Measurements from ENCODE around the gene NAV1.
"Not testable (repeated sequence)": the region's sequence is repeated elsewhere in the genome, so short reads cannot be mapped to it uniquely, and the experiment has no call there.

The NAV1 gene, protein sequence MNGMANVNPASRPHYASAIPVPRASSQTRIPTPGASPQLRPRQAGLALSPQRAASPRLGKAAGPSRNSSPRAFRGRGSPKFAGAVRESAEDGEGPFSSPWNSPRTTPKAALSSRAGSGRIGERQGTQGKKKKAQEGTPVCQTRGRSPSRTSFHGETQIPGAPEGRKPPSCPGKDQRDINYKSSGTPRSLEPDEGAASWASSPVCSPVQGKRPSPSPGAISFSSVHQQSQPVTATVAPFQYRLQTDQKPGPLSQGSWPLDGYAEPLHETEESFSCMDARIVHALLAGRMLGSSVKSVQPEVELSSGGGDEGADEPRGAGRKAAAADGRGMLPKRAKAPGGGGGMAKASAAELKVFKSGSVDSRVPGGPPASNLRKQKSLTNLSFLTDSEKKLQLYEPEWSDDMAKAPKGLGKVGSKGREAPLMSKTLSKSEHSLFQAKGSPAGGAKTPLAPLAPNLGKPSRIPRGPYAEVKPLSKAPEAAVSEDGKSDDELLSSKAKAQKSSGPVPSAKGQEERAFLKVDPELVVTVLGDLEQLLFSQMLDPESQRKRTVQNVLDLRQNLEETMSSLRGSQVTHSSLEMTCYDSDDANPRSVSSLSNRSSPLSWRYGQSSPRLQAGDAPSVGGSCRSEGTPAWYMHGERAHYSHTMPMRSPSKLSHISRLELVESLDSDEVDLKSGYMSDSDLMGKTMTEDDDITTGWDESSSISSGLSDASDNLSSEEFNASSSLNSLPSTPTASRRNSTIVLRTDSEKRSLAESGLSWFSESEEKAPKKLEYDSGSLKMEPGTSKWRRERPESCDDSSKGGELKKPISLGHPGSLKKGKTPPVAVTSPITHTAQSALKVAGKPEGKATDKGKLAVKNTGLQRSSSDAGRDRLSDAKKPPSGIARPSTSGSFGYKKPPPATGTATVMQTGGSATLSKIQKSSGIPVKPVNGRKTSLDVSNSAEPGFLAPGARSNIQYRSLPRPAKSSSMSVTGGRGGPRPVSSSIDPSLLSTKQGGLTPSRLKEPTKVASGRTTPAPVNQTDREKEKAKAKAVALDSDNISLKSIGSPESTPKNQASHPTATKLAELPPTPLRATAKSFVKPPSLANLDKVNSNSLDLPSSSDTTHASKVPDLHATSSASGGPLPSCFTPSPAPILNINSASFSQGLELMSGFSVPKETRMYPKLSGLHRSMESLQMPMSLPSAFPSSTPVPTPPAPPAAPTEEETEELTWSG (N-terminal part only)

DNA sequence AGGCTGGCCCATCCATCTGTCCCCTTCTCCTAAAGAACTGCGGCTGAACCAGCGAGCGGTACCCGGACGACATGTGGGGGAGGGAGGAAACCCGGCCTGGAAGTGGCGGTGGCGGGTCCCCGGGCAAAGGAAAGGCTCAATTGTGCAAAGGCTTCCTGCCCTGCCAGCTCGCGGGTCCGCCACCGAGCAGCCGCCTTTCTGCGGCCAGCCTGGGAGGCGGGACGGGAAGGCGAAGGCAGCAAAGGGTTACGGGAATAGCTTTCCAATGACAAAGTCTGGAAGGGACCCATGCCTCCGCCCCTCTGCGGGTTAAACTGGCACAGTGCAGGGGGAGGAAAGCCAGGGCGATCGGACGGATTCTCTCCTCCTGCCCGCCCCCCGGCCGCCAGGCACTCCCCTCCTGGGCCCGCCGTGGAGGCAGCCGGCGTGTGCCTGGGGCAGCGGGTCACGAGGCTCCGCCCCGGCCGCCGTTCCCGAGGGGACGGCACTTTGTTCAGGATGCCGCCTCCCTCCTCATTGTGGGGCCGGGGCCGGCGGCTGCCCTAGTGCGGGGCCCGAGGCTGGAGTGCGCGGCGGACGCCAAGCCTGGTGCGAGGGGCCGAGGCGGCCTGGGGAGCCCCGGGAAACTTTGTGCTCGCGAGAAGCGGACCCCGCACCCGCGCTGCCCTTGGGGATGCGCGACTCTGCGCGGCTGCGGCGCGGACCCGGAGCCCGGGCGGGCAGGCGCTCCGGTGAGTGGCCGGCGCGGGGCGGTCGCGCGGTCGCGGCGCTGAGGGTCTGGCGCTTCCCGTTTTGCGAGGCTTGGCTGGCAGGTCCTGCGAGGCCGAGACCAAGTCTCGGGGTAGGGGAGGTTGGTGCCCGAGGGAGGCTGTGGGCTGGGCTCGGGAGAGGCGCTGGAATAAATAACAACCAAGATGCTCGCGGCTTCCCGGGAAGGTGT is at the start of gene NAV1:
TSS of gene NAV1 (plus strand) at position 516 of the 940 bp plus-strand sequence. CDS start 83,758 bp downstream, outside the sequence.
- DNase-seq (ENCODE audit: low read depth in 2 of 3, low spot score in 1 of 3) = no peak

DNA sequence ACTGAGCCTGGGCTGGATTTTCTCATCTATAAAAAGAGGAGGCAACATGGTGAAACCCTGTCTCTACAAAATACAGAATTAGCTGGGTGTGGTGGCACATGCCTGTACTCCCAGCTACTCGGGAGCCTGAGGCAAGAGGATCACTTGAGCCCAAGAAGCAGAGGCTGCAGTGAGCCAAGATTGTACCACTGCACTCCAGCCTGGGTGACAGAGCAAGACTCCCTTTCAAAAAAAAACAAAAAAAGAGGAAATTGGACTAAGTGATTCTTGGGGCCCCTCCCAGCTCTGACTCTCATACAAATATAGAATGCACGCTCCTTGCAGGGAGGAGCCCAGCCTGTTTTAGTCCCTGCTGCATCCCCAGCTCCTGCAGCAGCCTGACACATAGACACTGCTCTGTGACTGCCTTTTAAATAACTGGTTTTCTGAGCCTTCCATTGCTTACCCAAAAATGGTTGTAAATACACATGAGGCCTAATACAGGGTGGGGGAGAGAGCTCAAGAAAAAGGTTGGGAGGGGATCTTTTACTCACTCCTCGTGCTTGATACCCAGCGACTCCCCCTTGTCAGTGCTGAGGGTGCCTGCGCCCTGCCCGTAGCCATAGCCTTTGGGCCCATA is 49.2 kb upstream of the NAV1 start:
- no peak for DNase-seq (ENCODE audit: low read depth in 2 of 3, low spot score in 1 of 3)

GRCh38 chr1:201490708-201491131 is 48.2 kb upstream of the NAV1 start:
- DNase-seq (ENCODE audit: low read depth in 2 of 3, low spot score in 1 of 3) = no peak

DNA sequence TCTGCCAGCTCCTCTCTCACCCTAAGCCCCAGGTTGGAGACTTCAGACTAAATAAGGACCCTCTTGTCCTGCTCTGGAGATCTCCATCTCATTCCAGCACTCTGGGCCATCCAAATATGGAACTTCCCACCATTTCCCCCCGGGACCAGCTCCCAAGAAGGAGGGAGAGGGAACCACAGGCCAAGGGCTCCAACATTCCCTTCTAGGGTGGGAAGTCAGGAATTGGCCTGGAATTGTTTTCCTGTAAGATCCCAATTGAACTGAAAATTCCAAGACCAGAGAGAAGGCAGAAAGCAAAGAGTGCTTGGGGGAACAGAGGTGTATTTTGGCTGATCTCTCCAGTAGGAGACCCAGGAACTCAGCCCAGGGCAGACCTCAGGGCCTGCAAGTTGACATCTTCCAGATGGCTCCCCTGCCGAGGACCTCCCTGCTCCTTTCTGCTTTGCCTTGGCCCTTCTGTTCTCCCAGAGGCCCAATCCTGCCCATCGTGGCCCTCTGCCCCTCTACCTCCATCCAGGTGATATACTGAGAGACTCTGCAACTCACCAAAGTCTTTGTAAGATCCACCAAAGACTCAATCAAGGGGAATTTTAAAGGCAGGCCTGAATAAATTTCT is 46.9 kb upstream of the NAV1 start:
- no peak for DNase-seq (ENCODE audit: low read depth in 2 of 3, low spot score in 1 of 3)

GRCh38 chr1:201493026-201493656 is 45.8 kb upstream of the NAV1 start:
- not testable (repeated sequence) for DNase-seq (ENCODE audit: low read depth in 2 of 3, low spot score in 1 of 3)

- no peak for DNase-seq (ENCODE audit: low read depth in 2 of 3, low spot score in 1 of 3)
Measured at GRCh38 chr1:201493757-201494617, 44.9 kb upstream of the NAV1 start.

DNA sequence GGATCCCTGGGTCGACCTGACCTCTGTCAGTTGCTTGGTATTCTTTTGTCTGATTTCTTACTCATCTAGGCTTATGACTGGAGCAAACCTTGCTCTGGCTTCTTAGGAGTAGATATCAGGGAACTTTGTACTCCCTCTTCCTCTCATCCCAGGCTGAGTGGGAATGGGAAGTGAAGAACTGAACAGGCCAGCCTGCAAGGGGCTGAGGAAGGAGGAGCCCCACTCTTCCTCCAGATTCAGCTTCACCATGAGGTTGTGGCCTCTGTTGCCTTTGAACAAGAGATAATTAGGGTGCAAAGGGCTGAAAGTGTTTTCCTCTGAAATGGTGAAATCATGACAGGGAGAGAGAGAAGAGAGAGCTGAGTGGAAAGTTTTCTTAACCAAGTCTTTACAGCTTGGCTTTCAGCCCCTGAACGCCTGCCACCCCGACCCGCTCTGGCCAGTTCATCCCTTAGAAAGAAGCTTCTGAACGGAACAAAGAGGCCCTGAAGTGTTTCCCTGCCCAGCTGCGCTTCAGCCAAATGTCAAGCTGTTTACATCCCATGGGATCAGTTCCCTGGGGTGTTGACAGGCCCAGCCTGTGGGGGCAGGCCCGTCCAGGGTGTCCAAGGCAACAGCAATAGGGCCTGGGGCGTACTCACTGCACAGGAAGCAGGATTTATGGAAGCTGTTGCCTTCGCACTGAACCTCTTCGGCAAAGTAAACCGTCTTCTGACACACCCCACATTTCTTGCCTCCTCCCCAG is 43.2 kb upstream of the NAV1 start:
- no peak for DNase-seq (ENCODE audit: low read depth in 2 of 3, low spot score in 1 of 3)

- DNase-seq (ENCODE audit: low read depth in 2 of 3, low spot score in 1 of 3) = no peak
Measured at GRCh38 chr1:201496296-201496690, 42.6 kb upstream of the NAV1 start.

DNA sequence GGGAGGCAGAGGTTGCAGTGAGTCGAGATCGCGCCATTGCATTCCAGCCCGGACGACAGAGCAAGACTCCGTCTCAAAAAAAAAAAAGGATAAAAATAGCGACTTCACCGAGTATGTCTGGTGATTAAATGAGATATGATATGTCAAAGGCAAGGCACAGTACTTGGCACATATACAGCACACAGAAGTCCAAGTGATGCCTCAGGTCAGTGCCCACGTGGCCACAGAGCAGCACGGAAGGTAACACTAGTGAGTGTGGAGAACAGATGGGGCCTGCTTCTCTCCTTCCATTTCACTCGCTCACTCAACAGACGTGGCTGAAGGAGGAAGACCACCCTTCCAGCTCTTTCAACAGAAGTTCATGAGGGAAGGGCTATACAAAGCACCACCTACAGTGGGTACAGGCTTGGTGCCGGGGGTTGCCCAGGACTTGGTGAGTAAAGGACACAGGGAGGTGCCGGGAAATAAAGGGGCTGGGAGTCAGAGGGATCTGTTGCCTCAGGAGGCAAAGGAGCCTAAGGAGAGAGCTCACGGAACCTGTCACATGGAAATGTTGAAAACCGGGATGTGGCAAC is 40.9 kb upstream of the NAV1 start:
- no peak for DNase-seq (ENCODE audit: low read depth in 2 of 3, low spot score in 1 of 3)

DNA sequence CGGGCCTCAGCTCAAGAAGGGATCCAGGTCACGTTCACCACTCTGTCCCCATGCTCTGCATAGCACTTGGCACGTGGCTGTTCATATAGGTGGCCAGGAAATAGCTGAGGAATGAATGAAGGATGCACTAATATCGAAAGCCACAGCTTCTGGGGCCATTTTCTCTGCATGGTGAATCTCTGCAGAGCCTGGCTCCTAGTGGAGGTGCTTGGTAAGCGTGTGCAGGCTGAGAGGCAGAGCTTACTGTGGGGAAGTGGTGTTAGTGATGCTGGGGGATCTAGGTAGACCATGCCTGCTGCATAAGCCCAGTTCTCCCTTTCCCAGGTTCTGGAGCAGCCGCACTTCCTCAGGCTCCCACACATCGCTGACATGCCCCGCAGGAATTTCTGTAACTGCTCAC is 40.3 kb upstream of the NAV1 start:
- no peak for DNase-seq (ENCODE audit: low read depth in 2 of 3, low spot score in 1 of 3)

GRCh38 chr1:201499191-201499590 is 39.7 kb upstream of the NAV1 start:
- no peak for DNase-seq (ENCODE audit: low read depth in 2 of 3, low spot score in 1 of 3)

- DNase-seq (ENCODE audit: low read depth in 2 of 3, low spot score in 1 of 3) = no peak
Measured at GRCh38 chr1:201499795-201500669, 38.9 kb upstream of the NAV1 start.

DNA sequence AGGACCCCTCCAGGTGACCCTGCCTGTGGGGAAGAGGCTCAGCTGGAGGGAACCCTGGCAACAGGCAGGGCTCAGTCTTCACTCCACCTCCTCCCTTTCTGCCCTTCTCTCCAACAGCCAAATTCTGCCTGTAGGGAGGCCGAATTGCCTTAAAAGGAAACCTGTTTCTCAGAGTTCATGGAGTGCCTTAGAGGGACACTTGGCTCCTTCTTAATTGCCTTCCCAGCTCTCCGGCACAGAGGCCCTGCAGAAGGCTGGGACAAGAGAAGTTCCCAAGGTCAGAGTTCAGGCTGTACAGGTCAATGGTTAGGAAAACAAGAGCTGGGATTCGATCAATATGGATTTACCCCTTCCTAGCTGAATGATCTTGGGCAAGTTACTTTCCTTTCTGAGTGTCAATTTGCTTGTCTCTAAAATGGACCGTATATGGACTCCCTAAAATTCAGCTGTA is 38.2 kb upstream of the NAV1 start:
- DNase-seq (ENCODE audit: low read depth in 2 of 3, low spot score in 1 of 3) = no peak

DNA sequence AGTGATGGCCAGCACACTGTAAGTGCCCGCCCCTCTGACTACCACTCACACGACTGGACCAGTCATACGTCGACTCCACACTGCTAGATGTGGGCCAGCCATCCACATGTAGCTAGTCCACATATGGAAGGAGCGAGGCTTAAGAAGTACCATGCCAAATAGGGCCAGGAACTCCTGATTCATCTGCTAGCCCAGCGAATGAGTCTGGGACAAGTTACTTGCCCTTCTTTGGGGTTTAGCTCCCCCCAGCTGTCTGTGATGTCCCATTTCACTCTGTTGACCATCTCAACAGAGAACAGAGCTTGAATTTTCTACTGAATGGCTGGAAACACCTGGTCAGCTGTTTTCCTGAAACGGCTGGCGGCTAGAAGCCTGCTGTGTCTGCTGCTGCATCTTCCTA is 37.8 kb upstream of the NAV1 start:
- no peak for DNase-seq (ENCODE audit: low read depth in 2 of 3, low spot score in 1 of 3)

DNA sequence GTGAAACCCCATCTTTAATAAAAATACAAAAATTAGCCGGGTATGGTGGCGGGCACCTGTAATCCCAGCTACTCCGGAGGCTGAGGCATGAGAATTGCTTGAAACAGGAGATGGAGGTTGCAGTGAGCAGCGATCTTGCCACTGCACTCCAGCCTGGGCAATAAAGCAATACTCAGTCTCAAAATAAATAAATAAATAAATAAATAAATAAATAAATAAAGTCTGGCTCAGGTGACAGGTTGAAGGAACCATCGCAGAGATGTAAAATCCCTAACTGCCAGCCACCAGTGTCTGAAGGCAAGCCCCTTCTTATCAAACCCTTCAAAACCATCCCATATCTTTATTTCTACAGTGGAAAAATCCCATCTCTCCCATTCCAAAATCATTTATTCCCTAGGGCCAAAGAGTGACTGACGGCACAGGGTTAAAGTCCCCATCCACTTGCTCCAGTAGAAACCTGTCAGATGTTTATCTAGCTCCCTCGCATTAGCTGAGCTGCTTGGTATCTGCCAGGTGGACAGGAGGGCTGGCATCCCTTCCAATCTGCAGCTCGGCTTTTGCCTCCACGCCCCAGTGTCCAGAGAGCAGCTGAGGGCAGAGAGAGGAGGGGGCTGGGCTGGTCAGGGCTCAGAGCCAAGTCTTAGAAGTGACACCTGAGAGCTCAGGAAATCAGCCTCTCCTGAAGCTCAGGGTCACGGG is 37.0 kb upstream of the NAV1 start:
- DNase-seq (ENCODE audit: low read depth in 2 of 3, low spot score in 1 of 3) = no peak

All from stimulated activated CD4-positive, alpha-beta T cell treated with anti-CD3 and anti-CD28 coated beads, Interleukin-12 subunit alpha, Interleukin-12 subunit beta, amount 100 ng/mL, for 48 hours (primary cell).